GM21447 (cell line): ENCODE data around the gene TULP1.
"Not testable (repeated sequence)": the region's sequence is repeated elsewhere in the genome, so short reads cannot be mapped to it uniquely, and the experiment has no call there.

ENCODE experiments used
- ATAC-seq: cut with Tn5 transposase; IDR thresholded peaks from one replicate; pipeline ENCODE4 v1.9.1; 2021; ENCODE audit not compliant: unreplicated experiment

Gene TULP1

DNA sequence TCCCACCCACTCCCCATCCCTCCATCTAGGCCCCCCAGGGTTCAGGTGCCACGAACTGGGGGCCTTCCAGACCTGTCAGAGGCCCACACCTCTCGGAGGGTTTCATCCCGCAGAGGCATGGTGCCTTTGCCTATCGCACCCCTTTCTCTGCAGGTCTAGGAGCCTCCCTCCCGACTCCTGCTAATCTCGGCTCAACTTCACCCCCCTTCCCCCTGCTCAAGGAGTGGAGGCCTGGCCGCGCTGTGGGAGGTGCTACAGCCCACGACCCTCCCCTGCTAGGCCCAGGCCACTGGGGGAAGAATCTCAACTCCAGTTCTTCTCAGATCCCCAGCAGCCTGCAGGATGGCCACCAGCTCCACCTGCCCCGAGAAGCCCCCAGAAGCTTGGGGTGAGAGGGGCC, at the start of gene TULP1:
Gene TULP1 (minus strand): TSS at position 157 of the 400 bp plus-strand sequence. CDS start 38 bp downstream, at position 119.
- ATAC-seq, result no peak

DNA sequence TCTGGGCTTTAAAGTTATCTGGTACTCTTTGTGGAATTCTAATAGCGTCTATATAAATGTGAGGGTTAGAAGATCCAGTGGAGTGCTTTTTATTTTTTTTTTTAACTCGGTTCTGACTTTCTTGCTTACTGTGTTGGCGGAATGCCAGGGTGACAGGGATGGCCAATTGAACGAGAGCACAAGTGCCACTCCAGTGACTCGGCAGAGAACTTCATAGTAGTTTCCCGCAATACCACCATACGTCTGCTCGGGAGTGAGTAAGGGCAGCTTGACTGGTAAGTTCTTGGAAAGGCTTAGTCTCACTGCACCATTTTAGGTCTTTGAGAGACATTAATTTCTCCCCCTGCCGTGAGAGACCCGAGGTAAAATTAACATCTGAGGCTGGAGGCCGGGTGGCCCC, 49.4 kb upstream of the TULP1 start:
- ATAC-seq, result no peak

DNA sequence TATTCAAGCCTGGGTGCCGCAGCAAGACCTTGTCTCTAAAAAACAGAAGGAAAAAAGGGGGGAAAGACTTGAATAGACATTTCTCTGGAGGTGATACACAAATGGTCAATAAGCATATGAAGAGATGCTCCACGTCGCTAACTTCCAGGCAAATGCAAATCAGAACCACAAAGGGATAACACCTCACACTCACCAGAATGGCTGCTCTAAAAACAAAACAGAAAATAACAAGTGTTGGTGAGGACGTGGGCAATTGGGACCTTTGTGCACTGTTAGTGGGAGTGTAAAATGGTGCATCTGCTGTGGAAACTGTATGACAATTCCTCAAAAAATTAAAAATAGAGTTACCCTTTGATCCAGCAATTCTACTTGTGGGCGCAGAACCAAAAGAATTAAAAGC, 48.4 kb upstream of the TULP1 start:
- no peak for ATAC-seq

DNA sequence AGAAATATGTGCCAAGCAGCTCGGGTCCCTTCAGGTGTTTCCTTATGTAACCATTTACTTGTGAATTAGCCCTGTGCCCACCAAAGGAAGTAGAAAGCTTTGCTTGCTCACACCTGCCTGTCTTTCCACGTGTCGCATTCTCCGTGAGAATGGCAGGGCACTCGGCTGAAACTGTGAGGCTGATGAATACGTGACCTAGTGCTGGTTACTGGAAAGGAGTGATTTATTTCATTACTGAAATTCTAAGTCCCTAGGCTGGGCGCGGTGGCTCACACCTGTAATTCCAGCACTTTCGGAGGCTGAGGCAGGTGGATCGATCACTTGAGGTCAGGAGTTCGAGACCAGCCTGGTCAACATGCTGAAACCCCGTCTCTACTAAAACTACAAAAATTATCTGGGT, 45.9 kb upstream of the TULP1 start:
- no peak for ATAC-seq

DNA sequence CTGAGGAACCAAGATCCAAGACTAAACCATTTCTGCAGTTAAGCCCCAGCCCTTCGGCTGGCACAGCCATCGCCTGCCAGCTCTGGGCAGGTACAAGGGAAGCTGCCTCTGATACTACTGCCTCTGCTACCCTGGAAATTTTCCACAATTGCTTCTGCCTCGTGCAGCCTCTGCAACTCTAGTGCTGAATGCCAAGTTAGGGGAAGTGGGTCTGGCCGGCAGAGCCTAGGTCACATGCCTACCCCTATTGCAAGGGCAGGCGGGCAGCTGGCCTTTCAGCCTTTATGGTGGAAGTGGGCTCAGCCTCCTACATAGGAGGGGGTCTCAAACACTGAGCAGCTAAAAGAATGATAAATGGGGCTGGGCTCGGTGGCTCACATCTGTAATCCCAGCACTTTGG, 44.5 kb upstream of the TULP1 start:
- ATAC-seq, result no peak

DNA sequence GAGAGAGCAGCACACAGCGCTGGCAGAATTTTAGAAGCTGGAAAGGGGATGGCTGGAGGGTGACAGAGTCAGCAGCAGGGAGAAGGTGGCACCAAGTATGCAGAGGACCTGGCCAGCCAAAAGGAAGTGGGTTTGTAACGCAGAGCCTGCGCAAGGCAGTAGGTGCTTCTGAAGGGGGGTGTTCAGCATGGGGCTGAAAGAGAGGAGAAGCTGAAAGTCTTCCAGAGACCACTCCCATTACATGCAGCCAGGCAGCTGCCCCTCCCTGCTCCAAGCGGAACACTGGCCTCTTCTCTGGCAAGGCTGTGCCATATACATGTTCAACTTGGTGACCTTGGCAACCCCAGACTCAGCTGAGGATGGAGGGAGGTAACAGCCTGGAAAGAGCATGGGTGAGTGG, 42.1 kb upstream of the TULP1 start:
- ATAC-seq, result no peak

DNA sequence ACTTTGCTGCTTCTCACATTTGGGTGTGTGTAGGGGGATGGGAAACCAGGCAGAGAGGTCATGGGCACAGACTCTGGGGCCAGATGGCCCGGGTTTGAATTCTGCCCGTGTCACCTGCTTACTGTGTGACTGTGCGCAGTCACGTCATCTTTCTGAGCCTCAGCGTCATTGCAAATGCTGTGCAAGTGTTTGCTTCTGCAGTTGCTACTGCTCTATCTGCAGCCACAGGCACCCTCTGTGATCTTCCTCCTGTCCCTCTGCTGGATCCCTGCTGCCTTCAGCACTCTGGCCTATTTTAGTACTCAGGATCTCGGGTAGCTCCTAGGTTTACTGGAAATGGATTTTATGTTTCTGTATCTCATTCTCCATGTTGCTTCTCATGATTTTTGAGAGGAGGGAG, 40.6 kb upstream of the TULP1 start:
- ATAC-seq, result no peak

DNA sequence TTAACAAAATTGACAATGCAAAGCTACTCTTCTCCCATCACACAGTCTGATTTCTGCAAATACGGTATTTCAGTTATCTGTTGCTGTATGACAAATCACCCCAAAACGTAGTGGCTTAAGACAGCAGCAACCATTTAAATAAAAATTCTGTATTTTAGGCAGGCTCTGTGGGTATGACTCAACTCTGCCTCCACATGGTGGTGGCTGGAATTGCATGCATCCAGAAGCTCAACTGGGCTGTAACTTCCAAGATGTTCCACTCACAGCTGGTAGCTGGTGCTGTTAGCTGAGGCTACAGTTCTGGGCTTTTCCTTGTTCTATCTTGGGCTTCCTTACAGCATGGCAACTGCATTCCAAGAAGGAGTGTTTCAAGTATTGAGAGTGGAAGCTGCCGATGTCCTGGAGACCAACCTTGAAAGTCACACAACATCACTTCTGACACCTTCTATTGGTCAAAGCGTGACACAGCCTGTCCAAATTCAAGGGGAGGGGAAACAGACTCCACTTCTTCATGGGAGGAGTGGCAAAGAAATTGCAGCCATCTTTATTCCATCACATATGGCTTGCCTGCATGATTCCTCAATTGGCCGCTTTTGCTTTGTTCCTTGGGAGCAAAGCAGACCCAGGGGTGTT, 39.7 kb upstream of the TULP1 start:
- ATAC-seq, result no peak

DNA sequence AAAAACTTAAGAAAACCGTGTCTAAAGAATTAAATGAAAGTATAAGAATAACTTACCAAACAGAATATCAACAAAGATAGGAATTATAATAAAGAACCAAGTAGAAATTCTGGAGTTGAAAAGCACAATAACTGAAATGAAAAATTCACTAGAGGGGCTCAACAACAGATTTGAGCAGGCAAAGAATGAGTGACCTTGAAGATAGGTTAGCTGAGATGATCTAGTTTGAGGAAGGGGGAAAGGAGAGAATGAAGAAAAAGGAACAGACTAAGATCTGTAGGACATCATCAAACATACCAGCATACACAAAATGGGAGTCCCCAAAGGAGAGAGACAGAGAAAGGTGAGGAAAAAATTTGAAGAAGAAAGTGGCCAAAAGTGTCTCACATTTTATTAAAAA, 37.7 kb upstream of the TULP1 start:
- ATAC-seq, result no peak

DNA sequence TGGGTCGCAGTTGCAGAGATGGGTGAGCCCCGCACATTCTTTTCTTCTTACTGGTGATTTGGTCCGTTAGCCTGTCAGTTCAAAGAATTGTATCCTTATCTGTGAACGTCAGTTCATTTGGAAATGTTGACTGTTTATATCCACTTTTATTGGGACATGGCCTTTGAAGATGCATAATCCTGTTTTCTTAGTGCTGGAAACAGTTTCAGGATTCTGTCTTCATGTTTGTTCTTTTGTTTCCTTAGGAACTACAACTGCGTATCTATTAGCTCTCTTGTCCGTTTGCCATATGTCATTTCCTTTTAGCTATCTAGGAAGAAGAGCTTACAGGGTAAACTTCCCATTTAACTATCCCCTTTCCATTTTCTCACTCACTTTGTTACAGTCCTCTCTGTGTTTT, 35.0 kb upstream of the TULP1 start:
- no peak for ATAC-seq

DNA sequence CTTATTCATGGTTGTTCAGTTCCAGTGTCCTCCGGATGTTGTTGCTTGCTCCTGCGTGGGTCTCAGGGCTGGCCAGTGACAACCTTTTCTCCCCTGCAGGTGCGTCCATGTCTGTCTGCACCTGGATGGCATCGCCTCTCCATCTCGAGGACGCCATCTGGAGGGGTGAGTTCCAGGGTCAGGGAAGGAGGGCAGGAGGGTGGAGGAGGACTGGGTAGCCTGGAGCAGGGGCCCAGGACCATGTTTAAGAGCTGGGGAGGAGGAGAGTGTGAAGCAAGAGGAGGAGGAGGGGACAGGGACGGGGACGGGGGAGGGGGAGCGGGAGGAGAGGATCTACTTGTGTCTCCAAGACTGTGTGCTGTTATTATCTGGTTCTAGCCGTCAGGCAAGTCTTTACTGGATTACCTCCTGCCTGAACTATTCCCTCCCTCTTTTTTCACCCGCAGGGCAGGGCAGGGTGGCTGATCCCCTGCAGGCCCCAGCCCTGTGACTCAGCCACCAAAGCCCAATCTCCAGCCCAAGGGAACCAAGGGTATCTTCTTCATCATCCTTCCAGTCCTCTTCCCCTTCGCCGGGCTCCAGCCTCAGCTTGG, 32.2 kb upstream of the TULP1 start:
- no peak for ATAC-seq

DNA sequence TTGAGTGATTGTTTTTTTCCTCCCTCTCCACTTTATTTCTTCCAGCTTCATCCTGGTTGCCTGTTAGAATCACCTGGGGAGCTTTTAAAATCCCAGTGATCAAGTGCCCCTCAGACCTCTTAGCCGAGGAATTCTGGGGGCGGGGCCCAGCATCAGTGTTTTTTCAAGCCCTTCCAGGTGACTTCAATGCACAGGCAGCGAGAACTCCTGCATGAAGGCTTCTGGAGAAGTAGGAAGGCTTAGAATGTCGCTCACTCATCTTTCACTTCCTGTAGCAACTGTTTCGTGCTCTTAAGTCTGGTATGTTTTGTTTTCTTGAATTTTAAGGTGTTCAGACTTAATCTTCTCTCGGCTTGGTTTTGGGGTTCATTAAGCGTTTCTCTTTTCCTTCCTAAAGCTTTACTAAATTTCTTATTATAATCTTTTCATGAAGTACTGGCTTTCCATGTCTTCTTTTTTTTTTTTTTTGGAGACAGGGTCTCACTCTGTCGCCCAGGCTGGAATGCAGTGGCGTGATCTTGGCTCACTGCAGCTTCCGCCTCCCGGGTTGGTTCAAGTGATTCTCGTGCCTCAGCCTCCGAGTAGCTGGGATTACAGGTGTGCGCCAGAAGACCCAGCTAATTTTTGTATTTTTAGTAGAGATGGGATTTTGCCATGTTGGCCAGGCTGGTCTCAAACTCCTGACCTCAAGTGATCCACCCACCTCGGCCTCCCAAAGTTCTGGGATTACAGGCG, 30.9 kb upstream of the TULP1 start:
- ATAC-seq, result no peak

DNA sequence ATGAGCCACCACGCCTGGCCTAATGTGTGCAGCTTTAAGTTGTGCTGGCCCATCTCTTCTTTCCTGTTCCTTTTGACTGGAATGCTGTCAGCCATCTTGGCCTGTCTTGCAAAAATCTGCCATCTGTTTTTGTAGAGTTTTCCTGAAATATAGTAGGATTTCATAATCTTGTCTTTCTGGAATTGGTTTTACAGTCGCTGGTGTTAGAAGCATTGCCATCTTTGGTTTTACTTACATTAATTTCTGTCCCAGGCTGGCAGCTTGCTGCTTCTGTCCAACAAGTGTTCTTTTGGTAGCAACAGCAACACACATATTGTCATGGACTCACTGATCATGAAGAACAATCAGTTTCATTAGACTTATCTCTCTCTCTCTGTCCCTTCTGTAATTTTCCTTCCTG, 29.1 kb upstream of the TULP1 start:
- ATAC-seq, result no peak

DNA sequence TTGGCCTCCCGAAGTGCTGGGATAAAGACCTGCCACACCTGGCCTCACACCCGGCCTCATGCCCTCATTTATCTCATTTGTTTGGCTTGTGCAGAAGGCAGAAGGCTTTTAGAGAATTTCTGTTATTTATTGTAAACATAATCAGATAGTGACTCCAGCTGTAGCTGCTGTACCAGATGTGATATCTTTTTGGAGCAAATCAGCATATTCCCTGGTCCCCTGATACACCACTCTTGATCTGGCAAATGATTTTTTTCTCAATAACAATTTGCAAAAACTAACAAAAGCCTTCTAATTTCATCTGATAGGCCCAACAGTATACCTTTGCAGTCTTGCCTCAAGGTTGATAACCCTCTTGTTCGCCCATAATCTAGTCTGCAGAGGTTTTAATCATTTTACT, 26.5 kb upstream of the TULP1 start:
- ATAC-seq, result no peak

DNA sequence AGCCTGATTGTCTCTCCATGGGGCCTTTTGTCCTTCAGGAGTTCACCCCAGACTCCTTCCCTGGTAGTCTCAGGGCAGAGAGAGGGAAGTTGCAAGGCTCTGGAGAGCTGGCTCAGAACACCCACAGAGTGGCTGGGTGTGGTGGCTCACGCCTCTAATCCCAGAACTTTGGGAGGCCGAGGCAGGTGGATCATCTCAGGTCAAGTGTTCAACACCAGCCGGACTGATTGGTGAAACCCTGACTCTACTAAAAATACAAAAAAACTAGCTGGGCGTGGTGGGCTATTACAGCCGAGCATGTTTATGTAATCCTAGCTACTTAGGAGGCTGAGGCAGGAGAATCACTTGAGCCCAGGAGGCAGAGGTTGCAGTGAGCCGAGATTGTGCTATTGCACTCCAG, 23.2 kb upstream of the TULP1 start:
- ATAC-seq, result not testable (repeated sequence)

DNA sequence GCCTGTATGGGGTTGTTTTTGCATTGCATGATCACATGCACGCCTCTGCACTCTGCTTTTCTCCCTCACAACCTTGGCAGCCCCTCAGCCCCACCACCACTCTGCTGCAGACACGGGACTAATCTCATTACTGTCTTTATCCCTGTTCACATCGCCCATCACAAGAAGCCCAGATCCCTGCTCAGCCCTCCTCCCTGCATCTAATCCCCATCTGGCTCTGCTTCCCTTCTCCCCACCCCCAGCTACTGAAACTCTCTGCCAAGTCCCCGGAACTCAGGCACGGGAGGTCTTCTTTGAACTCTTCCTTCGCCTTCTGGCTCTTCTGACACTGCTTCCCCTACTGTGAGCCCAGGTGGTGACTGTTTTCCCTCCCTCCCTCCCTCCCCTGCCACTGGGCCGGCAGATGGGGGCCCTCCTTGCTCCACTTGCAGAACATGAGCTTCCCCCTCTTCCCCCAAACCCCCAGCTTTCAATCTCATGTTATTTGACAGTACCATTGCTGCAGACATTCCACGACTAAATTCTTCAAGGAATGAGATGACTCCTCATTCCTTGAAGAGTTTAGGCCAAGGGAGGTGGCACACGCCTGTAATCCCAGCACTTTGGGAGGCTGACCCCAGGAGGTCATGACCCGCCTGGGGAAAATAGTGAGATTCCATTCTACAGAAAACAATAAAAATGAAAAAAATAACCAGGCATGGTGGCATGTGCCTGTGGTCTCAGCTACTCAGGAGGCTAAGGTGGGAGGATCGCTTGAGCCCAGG, 21.9 kb upstream of the TULP1 start:
- ATAC-seq, result no peak

DNA sequence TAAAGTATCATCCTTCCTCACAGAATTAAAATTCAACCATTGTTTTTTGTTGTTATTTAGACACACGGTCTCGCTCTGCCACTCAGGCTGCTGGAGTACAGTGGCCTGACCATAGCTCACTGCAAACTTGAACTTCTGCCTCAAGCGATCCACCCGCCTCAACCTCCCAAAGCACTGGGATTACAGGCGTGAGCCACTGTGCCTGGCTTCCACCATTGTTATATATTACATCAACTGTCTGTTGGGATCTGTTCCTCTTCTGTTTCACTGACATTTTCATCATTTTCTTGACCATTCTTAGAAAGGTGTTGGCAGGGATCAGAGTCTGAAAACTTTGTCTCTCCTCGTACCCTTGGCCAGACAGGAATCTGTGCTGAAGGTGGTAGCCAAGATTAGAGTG, 21.3 kb upstream of the TULP1 start:
- ATAC-seq, result no peak

DNA sequence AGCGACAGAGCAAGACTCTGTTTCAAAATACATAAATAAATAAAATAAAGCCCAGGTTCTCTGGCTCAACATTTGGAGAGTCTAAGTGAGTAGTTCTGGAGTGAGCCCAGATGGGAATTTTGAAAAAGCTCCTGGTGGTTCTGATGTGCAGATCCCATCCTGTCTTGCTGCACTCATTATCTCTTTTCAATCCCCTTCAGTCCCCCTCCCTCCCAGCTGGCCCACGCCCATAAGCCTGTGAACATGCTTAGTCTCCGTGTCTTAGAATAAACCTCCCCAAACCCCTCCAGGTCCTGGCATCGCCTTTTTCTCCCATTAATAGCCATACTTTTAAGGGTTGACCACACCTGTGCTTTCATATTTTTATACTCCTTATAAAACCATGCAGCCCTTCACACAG, 19.4 kb upstream of the TULP1 start:
- no peak for ATAC-seq

DNA sequence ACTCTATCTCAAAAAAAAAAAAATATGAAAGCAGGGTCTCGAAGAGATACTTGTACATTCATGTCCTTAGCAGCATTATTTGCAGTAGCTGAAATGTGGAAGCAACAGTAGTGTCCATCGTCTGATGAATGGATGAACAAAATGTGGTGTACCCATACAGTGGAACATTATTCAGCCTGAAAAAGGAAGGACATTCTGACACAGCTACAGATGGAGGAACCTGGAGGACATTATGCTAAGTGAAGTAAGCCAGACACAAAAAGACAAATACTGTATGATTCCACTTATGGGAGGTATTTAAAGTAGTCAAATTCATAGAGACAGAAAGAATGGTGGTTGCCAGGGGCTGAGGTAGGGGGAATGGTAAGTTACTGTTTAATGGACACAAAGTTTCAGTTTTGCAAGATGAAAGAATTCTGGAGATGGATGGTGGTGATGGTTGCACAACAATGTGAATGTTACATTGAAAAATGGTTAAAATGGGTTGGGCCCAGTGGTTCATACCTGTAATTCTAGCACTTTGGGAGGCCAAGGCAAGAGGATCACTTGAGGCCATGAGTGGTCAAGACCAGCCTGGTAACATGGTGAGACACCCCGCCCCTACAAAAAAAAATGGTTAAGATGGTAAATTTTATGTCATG, 11.8 kb upstream of the TULP1 start:
- no peak for ATAC-seq

DNA sequence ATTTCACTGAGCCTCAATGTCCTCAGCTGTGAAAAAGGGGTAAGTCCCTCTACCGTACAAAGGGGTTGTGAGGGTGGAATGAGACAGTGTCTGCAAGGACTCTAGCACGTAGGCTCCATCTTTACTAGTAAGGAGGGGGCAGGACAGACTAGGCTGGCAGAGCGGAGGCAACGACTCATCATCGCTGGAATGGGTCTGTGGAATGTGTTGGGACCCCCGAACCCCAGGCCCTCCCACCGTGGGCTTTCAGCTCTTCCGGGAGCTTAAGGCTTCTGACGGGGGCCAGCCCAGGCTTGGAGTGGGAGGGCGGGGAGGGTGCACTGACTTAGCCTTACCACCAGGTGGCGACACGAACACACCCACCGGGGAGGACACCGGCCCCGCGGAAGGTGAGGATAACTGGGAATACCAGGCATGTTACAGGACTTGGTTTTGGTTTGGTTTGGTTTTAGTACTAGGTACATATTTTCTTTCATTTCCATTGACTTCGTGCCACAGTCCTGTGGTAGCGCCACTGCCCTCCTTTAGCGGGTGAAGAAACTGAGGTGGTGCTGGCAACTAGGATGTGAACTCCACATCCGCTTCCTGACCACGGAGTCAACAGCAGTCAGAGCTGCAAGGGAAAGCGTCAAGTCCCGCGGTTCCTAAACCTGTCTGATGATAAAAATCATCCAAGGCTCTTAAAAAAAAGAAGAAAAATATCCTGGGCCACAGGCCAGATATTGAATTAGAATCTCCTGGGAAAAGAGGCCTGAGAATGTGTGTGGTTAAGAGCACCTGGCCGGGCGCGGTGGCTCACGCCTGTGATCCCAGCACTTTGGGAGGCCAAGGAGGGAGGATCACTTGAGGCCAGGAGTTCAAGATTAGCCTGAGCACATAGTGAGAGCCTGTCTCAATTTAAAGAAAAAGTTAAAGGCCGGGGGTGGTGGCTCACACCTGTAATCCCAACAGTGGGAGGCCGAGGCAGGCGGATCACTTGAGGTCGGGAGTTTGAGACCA, 10.3 kb upstream of the TULP1 start:
- no peak for ATAC-seq
